Stimulated activated CD4-positive, alpha-beta T cell treated with anti-CD3 and anti-CD28 coated beads, TNF-alpha, amount 100 ng/mL, for 1 hour (primary cell): ENCODE measurements around the gene C3orf49.

ENCODE experiments used
- DNase-seq, 3 donors: peaks; one replicate each; pipeline ENCODE4 v3.0.0-alpha.2; 2020; ENCODE audit warnings: low read depth in 3 of 3, low spot score in 1 of 3

Gene C3orf49

DNA sequence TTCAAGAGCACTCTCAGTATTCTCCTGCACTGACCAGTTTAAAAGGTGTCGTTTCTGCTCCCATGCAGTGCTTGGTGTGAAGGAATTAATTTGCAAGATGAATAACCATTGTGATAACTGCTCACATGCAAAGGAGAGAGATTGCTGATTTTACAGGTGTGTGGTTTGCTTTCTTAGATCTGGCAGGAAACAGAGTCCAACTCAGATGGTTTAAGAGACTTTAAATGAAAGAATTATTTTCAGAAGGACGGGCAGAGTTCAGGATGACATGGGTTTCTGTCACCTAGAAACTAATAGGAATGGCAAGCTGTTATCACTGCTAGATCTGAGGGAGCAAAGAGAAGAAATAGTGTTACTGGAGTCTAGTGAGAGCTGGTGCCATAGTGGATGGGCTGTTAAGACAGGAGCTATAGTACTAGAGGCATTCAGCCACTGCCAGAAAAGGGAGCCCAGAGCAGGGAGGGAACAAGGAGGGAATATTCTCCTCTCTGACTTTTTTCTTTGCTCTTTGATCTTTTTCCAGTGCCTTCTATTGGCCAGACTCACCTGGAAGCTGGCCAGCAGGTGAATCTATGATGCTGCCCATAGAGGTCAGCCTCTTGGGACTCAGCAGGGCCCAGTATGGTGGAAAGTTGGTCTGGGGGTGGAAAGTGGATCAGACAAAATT, 59.4 kb downstream of the C3orf49 start:
- no peak for DNase-seq

DNA sequence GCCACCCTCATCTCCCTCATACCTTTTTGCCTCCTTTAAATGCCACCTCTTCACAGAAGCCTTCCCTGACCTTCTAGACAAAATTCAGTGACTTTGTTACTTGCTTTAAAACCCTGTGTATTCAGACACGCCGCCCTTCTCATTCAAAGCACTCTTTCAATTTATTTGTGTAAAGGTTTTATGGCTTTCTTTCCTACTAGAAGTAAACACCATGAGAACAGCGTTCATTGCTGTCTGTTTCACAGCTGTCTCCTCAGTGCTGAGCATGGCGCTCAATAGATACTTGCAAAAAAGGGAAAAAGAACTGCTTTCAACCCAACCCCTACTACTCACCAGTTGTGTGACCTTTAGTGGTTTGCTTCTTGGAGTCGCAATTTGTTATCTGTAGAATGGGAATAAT, 61.6 kb downstream of the C3orf49 start:
- no peak for DNase-seq

DNA sequence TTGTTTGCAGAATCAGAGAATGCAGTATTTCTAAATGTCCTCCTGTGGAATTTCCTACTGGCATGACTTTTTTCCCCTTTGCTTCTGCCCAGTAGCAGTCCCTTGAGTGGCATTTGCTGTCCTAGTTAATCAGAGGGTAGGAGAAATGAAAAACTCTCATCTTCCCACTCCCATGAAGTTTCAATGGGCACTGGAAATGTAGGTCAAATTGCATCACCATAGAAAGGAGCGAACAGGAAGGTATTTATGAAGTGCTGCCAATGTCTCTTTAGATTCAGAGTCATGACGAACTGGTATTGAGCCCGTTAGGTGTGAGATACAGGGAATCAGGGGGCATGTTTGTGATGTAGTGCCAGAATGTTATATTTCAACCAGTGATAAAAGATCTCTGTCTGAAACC, 67.8 kb downstream of the C3orf49 start:
- no peak for DNase-seq

DNA sequence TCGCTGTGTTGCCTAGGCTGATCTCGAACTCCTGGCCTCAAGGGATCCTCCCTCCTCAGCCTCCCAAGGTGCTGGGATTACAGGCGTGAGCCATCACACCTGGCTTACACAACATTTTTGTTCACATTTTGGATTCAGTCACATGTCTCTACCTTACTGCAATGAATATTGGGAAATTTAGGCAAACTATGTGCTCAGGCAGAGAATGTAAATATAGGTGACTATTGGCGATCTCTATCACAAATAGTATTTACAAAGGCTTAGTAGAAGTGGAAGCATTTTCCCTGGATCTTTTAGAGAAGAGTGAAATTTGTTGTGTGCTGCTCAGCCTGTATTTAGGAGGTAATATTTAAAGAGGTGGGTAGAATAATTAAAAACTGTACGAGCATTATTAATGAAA, 72.4 kb downstream of the C3orf49 start:
- no peak for DNase-seq

DNA sequence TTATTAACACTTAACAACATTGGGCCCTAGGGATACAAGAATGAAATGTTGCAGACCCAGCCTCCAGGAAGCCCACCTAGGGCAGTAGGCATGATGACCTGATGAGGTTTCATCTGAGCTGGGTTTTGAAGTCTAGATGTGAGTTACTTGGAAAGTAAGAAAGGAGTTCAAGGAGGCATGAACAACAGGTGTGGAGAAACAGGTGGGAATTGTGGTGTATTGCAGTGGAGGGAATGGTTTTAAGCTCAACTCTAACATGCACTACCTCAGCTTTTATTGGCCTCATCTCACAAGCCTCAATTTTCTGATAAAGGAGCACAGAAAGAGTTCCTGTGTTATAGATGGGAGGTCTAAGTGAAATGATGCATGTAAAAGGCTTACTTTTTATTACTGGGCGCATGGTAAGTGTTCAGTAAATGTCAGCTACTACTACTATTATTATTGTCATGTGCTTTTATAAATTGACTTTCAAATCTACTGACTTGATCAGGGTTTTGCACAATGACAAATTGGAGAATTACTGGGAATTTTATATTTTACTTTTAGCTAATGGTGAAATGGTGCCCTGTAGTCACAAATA, 73.8 kb downstream of the C3orf49 start:
- DNase-seq: no peak

DNA sequence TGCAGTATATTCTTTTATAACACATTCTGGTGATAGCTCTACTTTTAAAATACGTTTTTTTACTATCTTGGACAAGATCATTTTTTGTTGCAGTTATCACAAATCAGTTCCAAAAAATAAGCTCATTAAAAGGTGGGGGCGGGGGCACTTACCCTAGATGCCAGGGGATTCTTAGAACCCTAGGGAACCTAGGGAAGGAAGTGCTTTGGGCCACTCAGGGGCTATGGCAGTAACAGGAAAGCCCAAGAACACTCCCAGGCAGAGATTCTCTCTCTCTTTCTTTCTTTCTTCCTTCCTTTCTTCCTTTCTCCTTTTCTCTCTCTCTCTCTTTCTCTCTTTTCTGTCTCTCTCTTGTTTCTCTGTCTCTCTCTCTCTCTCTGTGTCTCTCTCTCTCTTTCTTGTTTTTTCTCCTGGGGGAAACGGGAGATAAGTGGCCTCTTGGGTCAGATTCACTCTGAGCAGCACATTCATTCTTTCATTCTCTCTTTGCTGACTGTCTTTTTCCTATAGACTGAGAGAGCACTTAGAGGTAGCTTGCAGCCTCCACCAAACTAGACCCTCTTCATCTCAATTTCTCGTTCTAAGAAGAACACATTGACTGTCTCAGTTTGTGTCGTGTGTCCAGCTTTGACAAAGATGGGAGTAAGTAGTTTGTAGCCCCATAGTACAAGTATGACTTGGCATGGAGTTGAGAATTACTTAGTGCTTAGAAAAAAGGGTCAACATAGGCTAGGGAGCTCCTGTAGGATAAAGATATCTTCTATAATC, 76.5 kb downstream of the C3orf49 start:
- DNase-seq: no peak

DNA sequence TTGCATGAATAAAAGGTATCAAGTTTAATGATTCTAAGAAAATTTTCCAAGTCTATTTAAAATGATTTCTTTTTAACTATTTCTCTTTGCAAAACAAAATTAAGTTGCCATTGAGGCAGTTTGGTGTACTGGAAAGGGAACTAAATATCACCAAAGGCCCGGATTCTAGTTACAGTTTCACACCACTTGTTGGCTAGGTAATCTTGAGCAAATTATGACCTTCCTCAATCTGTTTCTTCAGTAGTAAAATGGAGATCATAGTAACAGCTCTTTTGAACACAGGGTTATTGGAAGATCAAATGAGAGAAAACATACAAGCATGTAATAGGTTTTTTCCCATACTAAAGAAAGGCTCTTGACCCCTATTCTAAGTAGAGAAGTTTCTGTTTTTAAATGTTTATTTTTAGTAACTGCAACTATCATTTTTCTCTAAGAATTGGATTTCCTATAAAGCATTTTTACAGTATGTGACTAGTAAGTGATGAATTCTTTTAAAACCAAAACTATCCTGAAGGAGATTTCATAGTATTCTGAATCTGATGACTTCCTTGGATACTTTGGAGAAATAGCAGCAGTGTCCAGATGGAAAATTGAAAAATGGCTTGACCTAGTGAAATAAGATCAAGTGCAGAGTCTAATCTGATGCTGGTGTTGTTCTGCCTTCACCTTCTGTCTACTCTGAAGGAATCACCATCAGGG, 77.4 kb downstream of the C3orf49 start:
- DNase-seq: no peak
